Ectodermal cell (in vitro differentiated cells): ENCODE data around the gene LRRC59.
"Not testable (repeated sequence)": the region's sequence is repeated elsewhere in the genome, so short reads cannot be mapped to it uniquely, and the experiment has no call there.

Experiments used
- H3K27ac ChIP-seq: 2 replicates; pipeline ENCODE4 v1.7.0; 2013; ENCODE audit warnings: mild to moderate bottlenecking, low read depth, low read length; ENCODE audit not compliant: insufficient read depth, poor library complexity, severe bottlenecking
- H3K27me3 ChIP-seq: 2 replicates; pipeline ENCODE4 v1.7.0; 2013; ENCODE audit warnings: mild to moderate bottlenecking, low read length; ENCODE audit not compliant: insufficient read depth, control insufficient read depth, poor library complexity, severe bottlenecking
- H3K36me3 ChIP-seq: one replicate; pipeline ENCODE4 v1.7.0; 2013; ENCODE audit warnings: low read length; ENCODE audit not compliant: control insufficient read depth, insufficient read depth
- H3K4me1 ChIP-seq: one replicate; pipeline ENCODE4 v1.7.0; 2013; ENCODE audit warnings: low read length; ENCODE audit not compliant: control insufficient read depth, insufficient read depth
- H3K4me3 ChIP-seq: 2 replicates; pipeline ENCODE4 v1.7.0; 2013; ENCODE audit warnings: low read depth, low read length, control low read depth; ENCODE audit not compliant: insufficient read depth
- H3K9me3 ChIP-seq: 2 replicates; pipeline ENCODE4 v1.7.0; 2013; ENCODE audit warnings: mild to moderate bottlenecking, low read length, moderate library complexity; ENCODE audit not compliant: control insufficient read depth
- WGBS, 2 experiments: methylation state at CpG; one replicate each; pipeline ENCODE4 v1.1.7; 2013; ENCODE audit warnings: missing lambda C conversion rate in 2 of 2; 5-methylcytosine and 5-hydroxymethylcytosine counted together

LRRC59 gene

GRCh38 chr17:50424246-50424995 is 27.1 kb upstream of the LRRC59 start:
- Histone ChIP-seq H3K36me3 (no peaks in the 10 kb centered on the region), H3K9me3 (no peaks in the 10 kb centered on the region), H3K4me3 (no peak overlapping the region), H3K27me3 (peaks cover 4% of the 10 kb centered on the region), H3K27ac (no peak overlapping the region), H3K4me1 (peaks cover 11% of the 10 kb centered on the region)
- WGBS, 2 experiments = 86 to 90% methylated on average over 9 of the region's 9 CpGs

DNA sequence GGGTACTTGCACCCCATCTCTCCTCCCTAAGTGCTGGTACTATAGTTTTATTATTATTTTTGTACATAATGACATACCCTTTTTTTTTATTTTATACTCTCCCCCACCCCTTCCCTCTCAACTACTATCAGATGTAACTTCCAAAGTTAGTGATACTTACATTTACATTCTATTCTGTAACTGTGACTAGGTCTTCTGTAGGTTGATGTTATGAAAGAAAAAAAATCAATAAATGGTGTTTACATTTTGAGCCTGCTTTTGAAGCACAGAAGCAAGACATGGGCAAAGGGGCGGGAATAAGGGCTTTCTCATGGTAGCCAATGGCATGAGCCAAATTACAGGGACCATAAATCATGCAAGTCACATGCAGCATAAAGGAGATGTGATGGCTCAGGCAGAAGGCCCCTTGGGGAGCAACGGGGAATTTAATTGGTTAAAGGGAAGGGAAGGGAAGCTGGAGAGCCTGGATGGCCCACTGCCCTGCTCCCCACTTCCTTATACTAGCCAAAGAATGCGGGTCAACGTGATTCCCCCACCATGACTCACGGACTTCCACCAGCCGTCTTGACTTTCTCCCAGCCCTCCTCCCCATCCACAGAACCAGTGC is 26.3 kb upstream of the LRRC59 start:
- Histone ChIP-seq H3K4me3 (no peak overlapping the region), H3K27ac (no peak overlapping the region), H3K36me3 (no peaks in the 10 kb centered on the region), H3K4me1 (peaks cover 11% of the 10 kb centered on the region), H3K9me3 (no peaks in the 10 kb centered on the region), H3K27me3 (peaks cover 4% of the 10 kb centered on the region)
- 79 to 81% methylated on average over 6 of the region's 6 CpGs for WGBS, 2 experiments

GRCh38 chr17:50422738-50423137 is 25.4 kb upstream of the LRRC59 start:
- Histone ChIP-seq H3K4me3 (no peak overlapping the region), H3K4me1 (peaks cover 11% of the 10 kb centered on the region), H3K27ac (no peak overlapping the region), H3K27me3 (peaks cover 4% of the 10 kb centered on the region), H3K9me3 (no peaks in the 10 kb centered on the region), H3K36me3 (no peaks in the 10 kb centered on the region)
- 88 to 94% methylated on average over 2 of the region's 2 CpGs for WGBS, 2 experiments

GRCh38 chr17:50421308-50422051 is 24.2 kb upstream of the LRRC59 start:
- WGBS, 2 experiments = 82 to 89% methylated on average over 3 of the region's 3 CpGs
- H3K27ac ChIP-seq = no peak overlapping the region
- no peaks in the 10 kb centered on the region for H3K36me3 ChIP-seq
- H3K4me1 ChIP-seq = peaks cover under 1% of the 10 kb centered on the region
- no peaks in the 10 kb centered on the region for H3K9me3 ChIP-seq
- H3K4me3 ChIP-seq = no peak overlapping the region
- H3K27me3 ChIP-seq = peaks cover 4% of the 10 kb centered on the region

DNA sequence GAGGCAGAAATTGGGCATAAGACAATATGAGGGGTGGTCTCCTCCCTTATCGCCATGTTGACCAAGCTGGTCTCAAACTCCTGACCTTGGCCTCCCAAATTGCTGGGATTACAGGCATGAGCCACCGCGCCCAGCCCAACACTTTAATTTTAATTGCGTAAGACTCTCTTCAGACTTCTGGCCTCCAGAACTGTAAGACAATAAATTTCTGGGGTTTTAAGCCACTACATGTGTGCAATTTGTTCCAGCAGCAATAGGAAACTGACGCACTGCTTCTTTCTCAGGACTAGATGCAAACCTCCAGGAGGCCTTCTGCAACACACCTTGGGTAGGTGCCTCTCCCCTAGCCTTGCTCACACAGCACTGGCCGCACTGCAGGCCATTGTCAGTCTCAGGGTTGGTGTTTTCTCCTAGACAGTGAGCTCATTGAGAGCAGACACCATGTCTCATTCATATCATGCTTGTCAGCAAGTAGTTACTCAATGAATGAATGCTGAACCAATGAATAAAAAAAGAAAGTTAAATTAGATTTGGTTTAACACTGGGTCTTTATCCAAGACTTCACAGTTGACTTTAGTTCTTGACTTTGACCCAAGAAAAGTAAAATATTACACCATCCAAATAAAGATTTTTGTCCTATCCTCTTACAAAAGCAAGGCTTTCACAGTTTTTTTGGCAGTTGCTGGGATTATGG is 23.2 kb upstream of the LRRC59 start:
- 93 to 94% methylated on average over 6 of the region's 6 CpGs for WGBS, 2 experiments

DNA sequence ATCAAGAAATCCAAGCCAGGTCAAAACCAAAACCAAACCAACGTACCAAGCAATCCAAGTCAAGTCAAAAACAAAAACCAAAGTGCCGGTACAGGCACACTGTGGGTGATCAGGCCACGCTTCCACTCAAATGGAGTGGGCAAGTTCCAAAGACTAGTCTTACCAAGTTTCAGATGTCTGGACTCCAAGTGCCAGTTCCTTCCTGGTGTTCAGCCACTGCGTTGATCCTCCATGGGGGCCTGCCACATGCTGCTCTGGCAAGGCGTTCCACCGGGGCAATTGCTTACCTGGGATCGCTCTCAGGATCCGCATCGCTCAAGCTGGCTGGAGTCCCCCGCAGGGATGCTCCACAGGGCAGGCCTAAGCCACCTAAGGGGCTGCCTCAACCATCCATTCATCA is 22.3 kb upstream of the LRRC59 start:
- not testable (repeated sequence) for H3K27ac ChIP-seq, H3K36me3 ChIP-seq, H3K27me3 ChIP-seq, H3K9me3 ChIP-seq, H3K4me3 ChIP-seq, H3K4me1 ChIP-seq
- 94 to 96% methylated on average over 10 of the region's 10 CpGs for WGBS, 2 experiments

More for the DNA sequence above, 23.2 kb upstream of the LRRC59 start:
- Histone ChIP-seq H3K4me3 (no peak overlapping the region), H3K27ac (no peak overlapping the region), H3K9me3 (no peaks in the 10 kb centered on the region), H3K27me3 (peaks cover 4% of the 10 kb centered on the region), H3K4me1 (no peaks in the 10 kb centered on the region), H3K36me3 (no peaks in the 10 kb centered on the region)

GRCh38 chr17:50414808-50415207 is 17.5 kb upstream of the LRRC59 start:
- H3K4me3 ChIP-seq = no peak overlapping the region
- 75 to 82% methylated on average over 3 of the region's 3 CpGs for WGBS, 2 experiments
- H3K4me1 ChIP-seq = no peaks in the 10 kb centered on the region
- no peaks in the 10 kb centered on the region for H3K9me3 ChIP-seq
- H3K36me3 ChIP-seq = no peaks in the 10 kb centered on the region
- H3K27ac ChIP-seq = no peak overlapping the region
- no peaks in the 10 kb centered on the region for H3K27me3 ChIP-seq

- no peak overlapping the region for H3K4me3 ChIP-seq
- no peak overlapping the region for H3K27ac ChIP-seq
- no peaks in the 10 kb centered on the region for H3K36me3 ChIP-seq
- H3K27me3 ChIP-seq = no peaks in the 10 kb centered on the region
- no peaks in the 10 kb centered on the region for H3K9me3 ChIP-seq
- 80 to 89% methylated on average over 4 of the region's 4 CpGs for WGBS, 2 experiments
- H3K4me1 ChIP-seq = no peaks in the 10 kb centered on the region
Observed at GRCh38 chr17:50412188-50412732, 14.9 kb upstream of the LRRC59 start.

GRCh38 chr17:50407921-50408320 is 10.6 kb upstream of the LRRC59 start:
- Histone ChIP-seq H3K4me3 (no peak overlapping the region), H3K4me1 (no peaks in the 10 kb centered on the region), H3K36me3 (no peaks in the 10 kb centered on the region), H3K27me3 (no peaks in the 10 kb centered on the region), H3K9me3 (no peaks in the 10 kb centered on the region), H3K27ac (no peak overlapping the region)
- WGBS, 2 experiments = 89 to 91% methylated on average over 4 of the region's 4 CpGs
